HG03045 (cell line): Measurements from ENCODE around the gene NCF2.

Experiments used
- ATAC-seq: cut with Tn5 transposase; IDR thresholded peaks from one replicate; pipeline ENCODE4 v1.9.1; 2021; ENCODE audit warnings: mild to moderate bottlenecking, moderate library complexity; ENCODE audit not compliant: unreplicated experiment

The NCF2 gene

DNA sequence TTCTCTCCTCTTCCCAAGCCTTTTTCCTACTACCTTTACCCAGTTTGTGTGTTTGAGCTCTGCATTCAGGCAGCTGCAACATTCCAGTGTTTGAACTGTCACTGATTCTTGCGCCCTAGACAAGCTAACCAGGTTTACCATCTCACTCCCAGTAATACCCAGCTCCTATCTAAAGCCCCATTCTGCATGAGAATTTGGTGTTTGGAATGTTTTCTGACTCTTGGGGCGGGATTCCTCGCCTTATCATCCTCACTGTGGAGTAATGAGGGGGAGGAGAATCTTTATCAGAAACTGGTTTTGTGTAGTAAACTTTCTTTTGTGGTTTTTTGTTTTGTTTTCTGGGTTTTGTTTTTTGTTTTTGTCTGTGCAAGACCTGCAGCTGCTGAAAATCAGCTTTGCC is 36.5 kb downstream of the NCF2 start:
- ATAC-seq = no peak

DNA sequence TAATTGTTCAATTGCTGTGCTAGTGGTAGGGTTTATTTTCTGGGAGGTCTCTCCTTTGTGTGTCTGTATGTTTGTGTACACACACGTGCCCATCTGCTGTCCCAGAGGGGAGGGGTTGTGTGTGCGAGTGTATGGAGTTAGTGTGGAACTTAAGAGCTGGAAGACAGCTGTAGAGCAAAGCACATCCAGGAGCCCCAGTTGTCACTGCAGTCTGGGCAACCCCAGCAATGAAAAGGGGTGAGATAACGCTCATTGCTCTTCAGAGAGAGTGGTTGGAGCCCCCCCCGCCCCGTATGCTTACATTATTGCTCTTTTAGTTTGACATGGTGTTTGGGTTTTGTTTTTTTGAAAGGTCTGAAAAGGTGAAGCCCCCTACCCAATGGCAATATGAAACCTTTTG is 36.9 kb downstream of the NCF2 start:
- ATAC-seq = no peak

DNA sequence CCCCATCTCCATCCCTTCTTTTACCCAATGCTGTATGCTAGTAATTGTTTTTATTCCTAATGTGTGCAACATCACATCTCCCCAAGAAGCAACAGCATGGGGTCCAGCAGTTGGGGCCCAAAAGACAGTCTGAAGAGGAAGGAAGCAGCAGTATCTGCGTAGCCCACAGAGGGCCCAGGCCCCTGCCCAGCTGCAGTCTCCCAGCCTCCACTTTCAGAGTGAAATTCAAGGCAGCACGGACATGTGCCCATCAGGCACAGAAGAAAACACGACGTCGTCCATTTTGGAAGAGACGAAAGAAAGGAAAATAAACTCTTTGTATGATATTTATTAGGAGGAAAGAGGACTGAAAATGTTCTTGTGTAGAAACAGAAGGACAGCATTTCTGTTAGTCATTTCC is 37.4 kb downstream of the NCF2 start:
- ATAC-seq = no peak

DNA sequence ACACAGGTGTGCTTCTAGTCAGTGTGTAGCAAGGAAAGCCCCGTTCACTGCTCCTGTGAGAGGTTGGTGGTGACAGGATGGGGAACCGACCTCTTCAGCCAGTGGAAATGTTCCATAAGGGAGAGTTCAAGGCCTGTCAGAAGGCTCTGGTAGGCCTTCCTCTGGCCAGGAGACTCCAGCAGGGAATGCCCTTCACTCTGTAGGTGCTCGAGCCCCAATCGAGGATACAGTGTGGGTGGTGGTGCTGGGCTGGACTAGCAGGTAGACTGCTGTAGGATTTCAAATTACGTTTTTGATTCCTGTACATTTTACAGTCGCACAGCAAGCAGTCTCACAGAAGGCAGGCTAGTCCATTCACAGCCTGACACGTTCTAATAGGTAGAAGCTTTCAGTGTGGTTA is 37.8 kb downstream of the NCF2 start:
- ATAC-seq = no peak

DNA sequence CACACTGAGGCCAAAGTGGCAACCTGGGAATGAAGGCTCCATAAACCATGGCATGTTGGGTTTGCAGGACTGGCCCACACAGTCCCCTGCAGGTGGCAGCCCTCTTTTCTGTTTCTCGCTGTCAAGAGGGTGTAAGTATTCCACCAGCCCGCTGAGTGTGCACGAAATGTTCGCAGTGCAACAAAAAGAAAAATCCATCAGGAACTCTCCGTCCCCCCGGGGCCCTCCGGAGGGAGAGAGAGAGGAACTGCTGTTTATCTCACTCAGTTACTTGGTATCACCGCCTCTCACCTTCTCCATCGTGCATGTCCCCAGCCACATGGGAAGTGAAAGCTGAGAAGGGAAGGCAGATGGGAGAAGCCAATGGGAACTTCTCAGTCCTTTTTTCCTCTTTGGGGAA is 38.3 kb downstream of the NCF2 start:
- no peak for ATAC-seq

DNA sequence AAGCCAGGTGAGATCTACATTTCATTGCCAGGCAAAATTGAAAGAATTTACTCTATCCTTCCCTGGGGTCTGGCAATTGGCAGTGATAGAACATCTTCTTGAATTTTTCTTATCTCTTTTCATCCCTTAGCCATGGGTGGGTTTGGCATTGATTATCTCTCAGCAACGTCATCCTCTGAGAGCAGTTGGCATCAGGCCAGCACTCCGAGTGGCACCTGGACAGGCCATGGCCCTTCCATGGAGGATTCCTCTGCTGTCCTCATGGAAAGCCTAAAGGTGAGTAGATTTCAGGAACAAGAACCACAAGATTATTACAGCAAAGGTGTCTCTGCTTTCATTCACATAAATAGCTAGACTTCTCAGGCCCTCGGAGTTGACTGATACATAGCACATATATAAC is 39.3 kb downstream of the NCF2 start:
- no peak for ATAC-seq

DNA sequence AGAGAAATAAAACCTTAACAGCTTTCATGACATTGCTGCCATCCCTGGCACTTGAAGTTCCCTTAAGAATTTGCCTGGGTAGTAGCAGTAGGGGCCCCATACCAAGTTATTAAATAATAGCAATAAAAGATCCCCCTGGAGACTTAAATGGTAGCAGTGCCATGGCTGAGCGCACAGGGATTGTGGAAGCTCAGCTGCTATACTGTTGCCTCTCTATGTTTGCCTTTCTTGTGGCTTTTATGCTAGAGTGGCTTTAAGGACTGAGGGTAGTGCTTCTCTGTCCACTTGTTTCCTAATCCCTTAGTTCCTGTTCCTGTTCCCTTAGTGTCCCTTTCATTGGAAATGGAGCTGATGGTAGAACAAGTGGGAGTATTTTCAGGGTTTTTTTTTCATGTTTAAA is 42.1 kb downstream of the NCF2 start:
- no peak for ATAC-seq

DNA sequence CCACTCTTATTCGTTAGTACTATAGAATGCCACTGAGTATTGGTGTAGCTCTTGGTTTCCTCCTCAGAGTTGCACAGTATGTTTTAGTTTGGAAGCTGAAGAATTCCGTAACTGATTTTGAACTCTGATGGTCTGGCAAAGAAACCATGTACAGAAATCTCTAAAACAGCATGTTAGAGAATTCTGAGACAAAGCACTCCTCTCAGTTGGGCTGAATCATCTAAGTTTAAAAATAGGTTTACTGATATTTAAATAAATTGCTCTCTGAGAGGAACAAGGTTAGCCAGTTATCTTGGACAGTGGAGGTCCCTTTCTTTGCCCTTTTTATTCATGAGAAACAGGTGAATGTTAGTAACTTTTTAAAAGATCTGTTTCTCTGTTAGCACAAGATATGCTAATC is 43.8 kb downstream of the NCF2 start:
- no peak for ATAC-seq

DNA sequence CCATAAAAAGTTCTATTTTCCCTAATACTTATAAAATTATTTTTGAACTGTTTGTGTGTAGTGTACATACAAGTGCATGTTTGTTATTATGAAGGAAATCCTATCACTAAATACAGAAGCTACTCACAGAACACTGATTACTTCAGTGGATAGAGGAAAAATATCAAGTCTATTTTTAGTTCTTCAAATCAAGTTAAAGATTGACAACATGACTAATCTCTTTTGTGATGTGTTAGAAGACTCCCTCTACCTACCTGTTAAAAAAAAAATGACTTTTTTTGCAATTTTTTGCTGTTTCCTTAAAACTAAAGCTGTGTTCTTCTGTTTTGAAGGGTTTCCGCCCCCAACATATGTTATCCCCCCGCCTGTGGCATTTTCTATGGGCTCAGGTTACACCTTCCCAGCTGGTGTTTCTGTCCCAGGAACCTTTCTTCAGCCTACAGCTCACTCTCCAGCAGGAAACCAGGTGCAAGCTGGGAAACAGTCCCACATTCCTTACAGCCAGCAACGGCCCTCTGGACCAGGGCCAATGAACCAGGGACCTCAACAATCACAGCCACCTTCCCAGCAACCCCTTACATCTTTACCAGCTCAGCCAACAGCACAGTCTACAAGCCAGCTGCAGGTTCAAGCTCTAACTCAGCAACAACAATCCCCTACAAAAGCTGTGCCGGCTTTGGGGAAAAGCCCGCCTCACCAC is 45.5 kb downstream of the NCF2 start:
- no peak for ATAC-seq

DNA sequence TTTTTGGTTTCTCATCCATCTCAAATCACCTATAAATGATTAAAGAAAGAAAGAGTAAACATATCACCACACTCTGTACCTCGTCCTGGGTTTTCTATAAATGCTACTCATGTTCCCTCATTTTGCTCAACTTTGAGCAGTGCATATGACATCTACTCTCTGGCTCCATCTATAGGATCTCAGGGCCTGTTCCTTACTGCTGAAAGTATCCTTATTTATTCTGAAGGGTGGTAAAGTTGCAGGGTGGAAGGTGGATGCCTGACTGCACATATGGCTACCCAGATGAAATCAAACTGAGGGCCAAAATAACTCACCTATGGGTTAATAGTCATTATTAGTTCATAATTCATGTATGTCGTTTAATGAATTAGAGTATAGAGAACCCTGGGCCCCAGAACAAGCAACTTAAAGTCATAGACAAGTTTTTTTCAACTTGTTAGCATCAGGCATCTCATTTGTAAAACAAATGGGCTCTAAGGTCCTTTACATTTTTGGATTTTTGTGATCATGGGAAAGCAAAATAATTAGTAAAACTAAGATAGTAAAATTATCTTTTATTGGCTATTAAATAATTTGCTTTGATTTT is 46.5 kb downstream of the NCF2 start:
- ATAC-seq = no peak

DNA sequence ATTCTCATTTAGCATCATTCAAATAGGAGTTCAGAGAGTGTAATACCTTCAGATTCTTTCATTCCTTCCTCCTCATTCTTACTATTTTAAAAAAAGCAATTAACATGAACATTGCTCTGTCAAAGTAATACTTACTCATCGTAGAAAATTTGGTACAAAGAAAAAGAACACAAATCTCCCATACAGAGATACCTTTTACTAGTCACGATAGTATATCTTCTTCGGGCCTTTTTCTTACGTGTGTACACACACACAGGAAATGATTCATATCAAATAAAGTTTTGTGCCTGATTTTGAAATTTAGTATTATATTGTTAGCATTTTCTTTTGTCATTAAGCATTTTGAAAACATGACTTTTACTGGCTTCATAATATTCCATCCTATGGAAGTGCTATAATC is 52.9 kb downstream of the NCF2 start:
- ATAC-seq = no peak

DNA sequence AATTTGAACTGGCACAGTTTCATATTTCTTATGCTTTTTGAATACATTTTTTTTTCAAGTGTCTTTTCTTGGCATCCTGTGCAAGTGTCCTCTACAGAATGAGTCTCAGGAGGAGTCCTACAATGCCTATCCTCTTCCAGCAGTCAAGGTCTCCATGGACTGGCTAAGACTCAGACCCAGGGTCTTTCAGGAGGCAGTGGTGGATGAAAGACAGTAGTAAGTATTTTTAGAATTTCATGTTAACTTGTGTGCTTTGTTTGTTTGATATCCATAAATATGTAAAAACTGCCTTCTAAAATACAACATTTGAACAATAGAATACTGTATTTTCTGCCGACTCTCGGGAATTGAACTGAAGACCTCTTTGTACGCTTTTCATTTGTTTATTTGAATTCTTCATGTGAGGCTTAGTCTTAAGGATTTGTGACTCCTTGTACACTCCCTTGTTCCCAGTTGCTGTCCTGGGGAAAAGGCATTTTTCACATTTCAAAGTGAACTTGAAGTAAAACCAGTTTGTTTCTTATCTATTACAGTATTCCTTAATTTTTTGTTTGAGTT is 56.6 kb downstream of the NCF2 start:
- ATAC-seq = no peak

DNA sequence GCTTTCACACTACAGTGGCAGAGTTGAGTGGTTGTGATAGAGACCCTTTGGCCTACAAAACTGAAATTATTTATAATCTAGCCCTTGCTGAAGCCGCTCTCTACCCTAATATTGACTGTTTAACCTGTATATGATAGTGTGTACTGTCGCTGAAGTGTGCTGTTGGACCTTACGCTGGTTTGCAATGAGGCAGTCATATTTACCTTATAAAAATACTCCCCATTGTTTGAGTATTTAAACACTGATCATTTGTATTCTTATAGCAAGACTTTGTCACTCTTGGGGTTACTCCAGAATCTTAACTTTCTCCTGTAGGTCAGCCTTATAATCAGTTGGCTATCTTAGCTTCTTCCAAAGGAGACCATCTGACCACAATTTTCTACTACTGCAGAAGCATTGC is 61.7 kb downstream of the NCF2 start:
- no peak for ATAC-seq

DNA sequence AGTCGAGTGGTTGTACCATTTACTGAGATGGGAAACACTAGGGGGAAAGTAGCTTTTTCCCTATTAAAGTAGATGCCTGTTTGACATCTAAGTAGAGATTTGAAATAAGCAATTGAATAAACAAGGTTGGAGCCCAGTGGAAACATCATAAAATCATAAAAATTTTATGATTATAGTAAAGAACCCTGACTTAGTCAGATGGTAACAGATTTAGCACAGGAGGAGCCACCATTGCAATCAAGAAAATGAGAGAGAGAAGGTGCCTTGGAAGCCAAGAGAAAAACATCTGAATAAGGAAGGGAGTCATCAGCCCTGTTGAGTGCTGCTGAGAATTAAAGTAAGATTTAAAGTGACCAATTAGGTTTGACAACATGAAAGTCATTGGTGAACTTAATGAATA is 68.2 kb downstream of the NCF2 start:
- no peak for ATAC-seq

DNA sequence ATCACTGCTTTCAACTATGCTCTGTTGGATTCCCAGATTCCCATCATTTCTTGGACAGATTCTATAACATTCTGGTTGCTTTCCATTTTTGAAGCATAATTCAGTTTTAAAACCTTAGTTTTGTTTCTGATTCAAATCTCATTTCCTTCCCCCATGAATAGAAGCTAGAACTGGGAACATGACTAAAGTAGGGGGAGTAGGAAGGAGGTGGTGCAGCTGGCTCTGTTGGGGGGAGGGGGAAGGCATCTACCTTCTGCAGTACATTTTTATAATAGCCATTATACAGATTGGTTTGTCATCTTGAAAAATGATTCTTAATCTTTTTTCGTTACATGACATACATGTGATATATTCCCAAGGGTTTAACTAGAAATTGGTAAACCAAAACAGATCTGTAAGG is 69.9 kb downstream of the NCF2 start:
- no peak for ATAC-seq

DNA sequence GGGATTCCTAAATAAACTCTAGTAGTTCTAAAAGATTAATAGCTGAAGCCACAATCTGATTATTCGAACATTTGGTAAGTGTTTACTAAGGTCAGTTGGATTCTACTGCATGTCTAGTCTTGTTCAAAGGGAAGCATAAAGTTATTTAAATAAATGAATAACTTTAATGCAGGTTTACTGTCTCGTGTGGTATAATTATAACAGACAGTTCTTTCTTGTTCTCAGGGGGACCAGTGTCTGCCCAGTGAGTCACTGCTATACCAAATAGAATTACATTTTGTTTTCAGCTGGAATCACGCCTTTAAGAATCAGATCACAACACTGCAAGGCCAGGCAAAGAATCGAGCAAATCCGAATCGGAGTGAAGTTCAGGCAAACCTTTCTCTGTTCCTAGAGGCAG is 72.9 kb downstream of the NCF2 start:
- ATAC-seq = no peak

DNA sequence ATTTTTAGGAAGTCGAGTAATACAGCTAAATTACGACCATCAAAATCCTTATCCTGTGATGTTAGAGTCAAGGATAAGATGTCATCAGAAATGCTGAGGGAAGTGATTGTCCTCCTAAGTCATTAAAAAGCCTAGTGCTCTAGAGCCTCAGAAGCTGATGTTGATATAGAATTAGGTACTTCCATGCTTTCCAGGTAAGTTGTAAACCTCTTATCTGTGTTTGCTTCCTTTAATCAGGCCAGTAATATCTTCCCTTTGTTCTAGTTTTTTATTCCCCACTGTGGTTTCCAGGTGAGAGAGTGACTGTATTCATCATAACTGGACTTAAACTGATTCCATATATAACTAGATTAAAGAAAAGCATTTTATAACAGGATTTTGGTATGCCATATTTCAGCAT is 73.5 kb downstream of the NCF2 start:
- ATAC-seq = no peak

DNA sequence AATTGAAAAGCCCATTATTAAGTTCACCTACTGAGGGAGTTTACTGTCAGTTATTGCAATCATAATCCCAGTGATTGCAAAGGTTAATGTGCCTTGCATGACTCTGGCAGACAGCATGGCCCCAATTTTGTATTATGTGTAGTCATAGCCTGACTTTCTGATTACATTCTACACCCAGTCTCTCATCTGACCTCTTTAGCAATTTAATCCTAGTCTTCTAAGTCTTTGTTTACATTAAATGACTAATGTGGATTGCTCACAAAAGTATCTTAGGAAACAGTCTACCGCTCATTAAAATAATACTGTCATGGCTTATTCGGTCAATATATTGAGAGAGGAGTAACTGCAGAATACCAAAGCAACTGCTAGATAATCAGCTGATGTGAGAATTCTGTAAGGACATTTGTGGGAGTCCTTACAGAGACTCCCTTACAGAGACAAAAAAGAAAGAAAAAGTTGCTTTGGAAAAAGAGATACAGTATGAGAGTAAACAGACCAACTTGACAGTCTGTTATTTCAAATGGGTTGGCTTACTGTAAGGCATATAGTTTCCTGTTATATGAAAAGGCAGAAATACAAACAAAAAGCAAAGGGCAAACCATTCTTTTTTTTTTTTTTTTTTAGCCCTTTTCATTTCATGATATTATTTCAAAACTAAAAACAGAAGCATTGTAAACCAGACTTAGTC is 75.1 kb downstream of the NCF2 start:
- no peak for ATAC-seq

DNA sequence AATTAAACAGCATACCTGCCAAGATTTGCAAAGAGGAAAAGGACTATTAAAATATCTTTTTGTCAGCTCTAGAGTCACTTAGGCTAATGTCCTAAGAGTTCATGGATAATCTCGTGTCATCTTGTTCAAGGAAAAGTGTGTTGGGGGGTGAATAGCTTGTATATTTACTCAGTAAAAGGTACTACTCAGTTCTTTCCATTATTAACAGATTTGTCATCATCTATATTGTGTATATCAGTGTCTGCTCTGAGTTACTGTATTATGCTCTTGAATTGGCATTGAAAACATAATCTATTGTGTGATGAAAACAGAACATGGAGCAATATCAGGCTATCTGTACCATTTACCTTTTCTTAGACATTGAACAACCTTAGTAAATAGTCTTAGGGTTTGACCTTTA is 76.0 kb downstream of the NCF2 start:
- ATAC-seq = no peak

DNA sequence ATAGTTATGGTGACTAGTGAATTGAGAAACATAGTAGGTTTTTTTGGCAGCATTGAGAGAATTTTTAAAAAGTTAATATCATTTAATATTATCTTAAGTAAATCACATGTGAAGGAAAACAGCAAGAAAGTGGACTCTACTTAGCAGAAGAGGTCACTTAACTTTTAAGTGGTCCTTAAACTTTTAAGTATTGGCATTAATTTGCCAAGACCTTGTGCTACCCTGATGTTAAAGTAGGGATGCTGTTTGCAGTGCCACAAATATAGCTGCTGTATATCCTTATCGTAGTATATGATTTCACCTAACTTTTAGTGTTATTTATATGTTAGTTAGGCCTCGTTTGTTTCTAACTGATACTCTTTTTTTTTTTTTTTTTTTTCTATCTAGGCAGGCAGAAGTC is 77.8 kb downstream of the NCF2 start:
- ATAC-seq = no peak

DNA sequence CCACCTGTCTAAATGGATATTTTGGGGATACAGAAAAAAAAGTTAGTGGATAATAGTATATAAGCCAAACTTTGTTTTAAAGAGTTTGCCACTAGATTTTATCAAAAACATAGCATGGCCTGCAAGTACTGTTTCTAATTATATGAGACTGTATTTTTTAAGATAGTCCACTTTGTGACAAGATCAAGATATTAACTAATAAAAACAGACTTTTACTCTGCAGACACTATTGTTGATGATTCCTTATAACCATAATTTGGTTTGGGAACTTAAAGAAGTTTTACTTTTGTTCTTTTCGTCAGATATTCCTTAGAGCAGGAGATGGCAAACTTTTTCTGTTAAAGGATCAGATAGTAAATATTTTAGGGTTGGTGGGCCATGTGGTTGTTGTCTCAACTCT is 81.6 kb downstream of the NCF2 start:
- no peak for ATAC-seq

DNA sequence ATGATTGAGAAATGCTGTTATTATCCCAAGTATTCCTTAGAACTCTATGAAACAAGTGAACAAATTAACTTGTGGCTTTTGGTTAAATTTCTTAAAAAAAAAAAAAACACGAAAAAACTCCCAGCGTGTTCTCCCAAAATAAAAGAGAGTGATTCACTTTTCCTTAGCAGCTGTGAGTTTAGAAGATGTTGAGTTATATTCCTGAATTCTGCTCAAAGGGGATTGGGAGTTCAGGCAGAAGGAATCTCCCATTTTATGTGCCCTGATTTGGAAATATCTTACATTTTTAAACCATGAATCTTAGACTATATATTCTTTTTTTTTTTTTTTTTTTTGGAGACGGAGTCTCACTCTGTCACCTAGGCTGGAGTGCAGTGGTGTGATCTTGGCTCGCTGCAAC is 83.7 kb downstream of the NCF2 start:
- no peak for ATAC-seq
